SU-DHL-6 (cell line): ENCODE results near the gene RNFT2.

Source experiments
- EZH2phosphoT487 ChIP-seq: fragments of 200-600 bp; sonication (generic), shearing (Covaris generic); conservative IDR thresholded peaks from 2 replicates; pipeline ENCODE4 v1.6.1; 2018; ENCODE audit warnings: mild to moderate bottlenecking, antibody characterized with exemption, low read length, moderate library complexity, mixed read lengths
- TF ChIP-seq, protein P1 (sequence below): fragments of 200-600 bp; sonication (generic); IDR thresholded peaks from one replicate; pipeline ENCODE4 v1.5.1; 2017; ENCODE audit warnings: antibody characterized with exemption, mild to moderate bottlenecking, low read length, moderate library complexity; ENCODE audit not compliant: insufficient read depth, poor library complexity, severe bottlenecking

DNA sequence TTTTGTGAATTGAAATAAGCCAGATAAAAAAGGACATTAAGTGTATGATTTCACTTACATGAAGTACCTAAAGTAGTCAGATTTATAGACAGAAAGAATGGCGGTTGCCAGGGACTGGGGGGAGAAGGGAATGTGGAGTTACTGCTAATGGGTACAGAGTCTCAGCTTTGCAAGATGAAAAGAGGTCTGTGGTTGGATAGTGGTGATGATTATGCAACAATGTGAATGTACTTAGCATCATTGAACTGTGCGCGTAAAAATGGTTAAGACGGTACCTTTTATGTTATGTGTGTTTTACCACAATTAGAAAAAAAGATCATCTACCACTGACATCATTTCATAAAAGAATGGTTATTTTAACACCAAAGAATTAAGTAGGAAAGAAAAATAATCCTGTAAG, 35.9 kb downstream of the RNFT2 start:
- TF ChIP-seq, protein P1, sequence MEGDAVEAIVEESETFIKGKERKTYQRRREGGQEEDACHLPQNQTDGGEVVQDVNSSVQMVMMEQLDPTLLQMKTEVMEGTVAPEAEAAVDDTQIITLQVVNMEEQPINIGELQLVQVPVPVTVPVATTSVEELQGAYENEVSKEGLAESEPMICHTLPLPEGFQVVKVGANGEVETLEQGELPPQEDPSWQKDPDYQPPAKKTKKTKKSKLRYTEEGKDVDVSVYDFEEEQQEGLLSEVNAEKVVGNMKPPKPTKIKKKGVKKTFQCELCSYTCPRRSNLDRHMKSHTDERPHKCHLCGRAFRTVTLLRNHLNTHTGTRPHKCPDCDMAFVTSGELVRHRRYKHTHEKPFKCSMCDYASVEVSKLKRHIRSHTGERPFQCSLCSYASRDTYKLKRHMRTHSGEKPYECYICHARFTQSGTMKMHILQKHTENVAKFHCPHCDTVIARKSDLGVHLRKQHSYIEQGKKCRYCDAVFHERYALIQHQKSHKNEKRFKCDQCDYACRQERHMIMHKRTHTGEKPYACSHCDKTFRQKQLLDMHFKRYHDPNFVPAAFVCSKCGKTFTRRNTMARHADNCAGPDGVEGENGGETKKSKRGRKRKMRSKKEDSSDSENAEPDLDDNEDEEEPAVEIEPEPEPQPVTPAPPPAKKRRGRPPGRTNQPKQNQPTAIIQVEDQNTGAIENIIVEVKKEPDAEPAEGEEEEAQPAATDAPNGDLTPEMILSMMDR = no peak
- TF ChIP-seq EZH2phosphoT487 = no peak
